Endothelial cell of umbilical vein (primary cell): ENCODE results near the gene FGF22. TPM values are rescaled to one million over a fixed set of nuclear protein-coding genes. Genes with fewer than 3 reads are reported as not detected.
"Not testable (repeated sequence)": the region's sequence is repeated elsewhere in the genome, so short reads cannot be mapped to it uniquely, and the experiment has no call there.

Experiments
- BruUV-seq: library from RNA; stranded (reverse); fragments of 400-500 nt; replicated peaks from 2 replicates; lab custom pipeline; 2021; lab: Mats Ljungman, UMichigan
- CTCF ChIA-PET: fragments of 300-600, 350-600 bp; sonication (Branson Sonifier 250); formaldehyde crosslinking; loops from one replicate; lab custom pipeline; 2021; ENCODE audit warnings: antibody characterized with exemption, inconsistent platforms; lab: Charles Lee
- POLR2A ChIA-PET: fragments of 300-600, 350-600 bp; sonication (Branson Sonifier 250); formaldehyde crosslinking; loops from one replicate; lab custom pipeline; 2021; ENCODE audit warnings: antibody characterized with exemption, inconsistent platforms; lab: Charles Lee
- DNase-seq: peaks from one replicate; pipeline ENCODE4 v3.0.0-alpha.2; 2011; ENCODE audit warnings: low read depth, low spot score
- FAIRE-seq: peaks from 2 replicates; lab custom pipeline; 2011; peaks lifted over from hg19 to GRCh38; lab: Jason Lieb, UNC
- H2AFZ ChIP-seq: 2 replicates; pipeline ENCODE4 v1.6.0; 2012; ENCODE audit warnings: low read depth, low read length, control low read depth, inconsistent platforms
- H3K27ac ChIP-seq: 2 replicates; pipeline ENCODE4 v1.5.1; 2011; ENCODE audit warnings: low read depth, mild to moderate bottlenecking, control low read depth, low read length, moderate library complexity; ENCODE audit not compliant: insufficient read depth
- H3K27me3 ChIP-seq, 2 experiments: 2 replicates each; pipeline versions ENCODE4 v1.6.0 to v1.6.1; 2011; ENCODE audit warnings: low read length in 2 of 2, mixed read lengths in 1 of 2; ENCODE audit not compliant: control insufficient read depth in 2 of 2, insufficient read depth in 2 of 2
- H3K36me3 ChIP-seq, 2 experiments: 2 replicates in 1 of 2; 3 replicates in 1 of 2; pipeline ENCODE4 v1.5.1; 2011; ENCODE audit warnings: low read length in 2 of 2, mild to moderate bottlenecking in 1 of 2, moderate library complexity in 1 of 2; ENCODE audit not compliant: control insufficient read depth in 2 of 2, insufficient read depth in 2 of 2; ENCODE audit errors: extremely low read depth in 1 of 2
- H3K4me1 ChIP-seq: 3 replicates; pipeline ENCODE4 v1.5.1; 2011; ENCODE audit warnings: mild to moderate bottlenecking, low read length; ENCODE audit not compliant: control insufficient read depth, insufficient read depth; ENCODE audit errors: extremely low read depth
- H3K4me2 ChIP-seq: 2 replicates; pipeline ENCODE4 v1.6.1; 2011; ENCODE audit warnings: low read length, control low read depth, mixed read lengths; ENCODE audit not compliant: insufficient read depth
- H3K4me3 ChIP-seq, 3 experiments: fragments of 200-600 bp in 1 of 3; sonication (generic), shearing (Covaris generic) in 1 of 3; replicated peaks in 1 of 3; 2 replicates each; pipeline ENCODE4 v1.5.1; 2011 to 2016; ENCODE audit warnings: control low read depth in 3 of 3, low read length in 3 of 3, mild to moderate bottlenecking in 2 of 3, inconsistent platforms in 1 of 3, low read depth in 1 of 3, moderate library complexity in 1 of 3; ENCODE audit not compliant: insufficient read depth in 1 of 3
- H3K79me2 ChIP-seq: 2 replicates; pipeline ENCODE4 v1.6.0; 2012; ENCODE audit warnings: low read length, inconsistent platforms; ENCODE audit not compliant: control insufficient read depth, insufficient read depth
- H3K9ac ChIP-seq: replicated peaks from 2 replicates; pipeline ENCODE3; 2011; ENCODE audit warnings: low read length, control low read depth; ENCODE audit not compliant: insufficient read depth; ENCODE audit errors: extremely low read depth
- H3K9me1 ChIP-seq: replicated peaks from 3 replicates; pipeline ENCODE4 v1.6.0; 2011; ENCODE audit warnings: mild to moderate bottlenecking, low read length; ENCODE audit not compliant: control insufficient read depth, insufficient read depth; ENCODE audit errors: extremely low read depth
- H3K9me3 ChIP-seq: replicated peaks from 2 replicates; pipeline ENCODE4 v1.5.1; 2012; ENCODE audit warnings: low read length, inconsistent platforms; ENCODE audit not compliant: control insufficient read depth, insufficient read depth
- H4K20me1 ChIP-seq: replicated peaks from 2 replicates; pipeline ENCODE3; 2011; ENCODE audit warnings: mild to moderate bottlenecking, low read length; ENCODE audit not compliant: control insufficient read depth, insufficient read depth; ENCODE audit errors: extremely low read depth
- CTCF ChIP-seq, 2 donors: IDR thresholded peaks; 1 replicate in 1 of 2; 2 replicates in 1 of 2; pipeline ENCODE4 v1.5.1; 2011; ENCODE audit warnings: low read length in 2 of 2, mild to moderate bottlenecking in 2 of 2, moderate library complexity in 2 of 2, control low read depth in 1 of 2, inconsistent platforms in 1 of 2, low read depth in 1 of 2; ENCODE audit not compliant: insufficient read depth in 1 of 2; ENCODE audit errors: extremely low read depth in 1 of 2
- EZH2 ChIP-seq: IDR thresholded peaks from 2 replicates; pipeline ENCODE4 v1.6.1; 2012; ENCODE audit warnings: borderline replicate concordance, low read depth, mild to moderate bottlenecking, moderate library complexity, low read length, inconsistent platforms; ENCODE audit not compliant: severe bottlenecking
- FOS ChIP-seq: IDR thresholded peaks from 2 replicates; pipeline ENCODE4 v1.6.1; 2011; ENCODE audit warnings: mild to moderate bottlenecking, low read length, moderate library complexity, borderline replicate concordance; ENCODE audit not compliant: insufficient read depth
- GATA2 ChIP-seq: IDR thresholded peaks from 2 replicates; pipeline ENCODE4 v1.7.0; 2011; ENCODE audit warnings: low read depth, mild to moderate bottlenecking, moderate library complexity, mixed read lengths, low read length; ENCODE audit not compliant: insufficient read length, insufficient read depth
- JUN ChIP-seq: IDR thresholded peaks from 2 replicates; pipeline ENCODE4 v1.6.1; 2011; ENCODE audit warnings: borderline replicate concordance, low read depth; ENCODE audit not compliant: insufficient read length, insufficient read depth
- MYC ChIP-seq: IDR thresholded peaks from one replicate; pipeline ENCODE4 v1.6.1; 2011; ENCODE audit warnings: mild to moderate bottlenecking, low read depth, low read length
- POLR2A ChIP-seq: IDR thresholded peaks from 2 replicates; pipeline ENCODE4 v1.6.1; 2012; ENCODE audit warnings: low read depth, mild to moderate bottlenecking, control low read depth, low read length
- POLR2AphosphoS5 ChIP-seq: IDR thresholded peaks from 2 replicates; pipeline ENCODE4 v1.6.1; 2012; ENCODE audit warnings: low read depth, mild to moderate bottlenecking, control low read depth, low read length, moderate library complexity; ENCODE audit not compliant: insufficient read depth
- dilution Hi-C: fragments of 300-500 bp; cut with MboI; formaldehyde crosslinking; loops from one replicate; pipeline ENCODE4 v1.15.0; 2019; ENCODE audit warnings: low sequenced_read_pairs; ENCODE audit not compliant: extremely low pct_ligation_motif_present
- intact Hi-C: fragments of 100-400 bp; cut with micrococcal nuclease; formaldehyde crosslinking; loops from one replicate; pipeline ENCODE4 v1.10.0; 2022
- polyA plus RNA-seq, 4 experiments: library from polyadenylated mRNA; depleted of rRNA in 3 of 4; stranded (reverse) in 3 of 4; unstranded in 1 of 4; fragments of >200 nt; gene quantifications; 2 replicates each; pipeline versions ENCODE4 v1.2.1 to v1.2.3, GENCODE V29; 2011 to 2012; ENCODE audit warnings: missing spikeins in 1 of 4
- total RNA-seq: library from RNA; stranded (reverse); gene quantifications from 2 replicates; pipeline ENCODE4 v1.2.3, GENCODE V29; 2021
- TF ChIP-seq, protein P1 (sequence below): IDR thresholded peaks from 2 replicates; pipeline ENCODE4 v1.6.1; 2011; ENCODE audit not compliant: insufficient read depth, insufficient read length

Gene FGF22
- total and polyA plus RNA-seq, 2 donors (not counting 3 experiments of a cell fraction or from before 2014, with no cell fraction given): 0.07 TPM; not detected in 1

- POLR2A ChIA-PET, FAIRE-seq, dilution Hi-C loops, H3K9me3 ChIP-seq, intact Hi-C loops, H3K36me3 ChIP-seq, H3K27ac ChIP-seq, H2AFZ ChIP-seq, BruUV-seq, H3K4me3 ChIP-seq, H3K9me1 ChIP-seq, H3K27me3 ChIP-seq, H3K4me2 ChIP-seq, H4K20me1 ChIP-seq, H3K79me2 ChIP-seq, DNase-seq, H3K9ac ChIP-seq, H3K4me1 ChIP-seq: not testable (repeated sequence)
- CTCF ChIA-PET: interaction anchor here (0.6 to 1.2 kb wide), 2 partner anchors 23 to 28 kb away, joined by 4 read pairs; partner anchors contain the start of gene POLRMT
Observed at GRCh38 chr19:605061-605971, 34.4 kb upstream of the FGF22 start.

- dilution Hi-C loops (no loop called here), intact Hi-C loops (no loop called here)
- no peak overlapping the region for H3K27ac ChIP-seq
- DNase-seq: no peak
- H3K4me3 ChIP-seq: no peak overlapping the region
- CTCF ChIA-PET: no interaction called here
- no peak for TF ChIP-seq MYC
- no peak for TF ChIP-seq EZH2
- TF ChIP-seq POLR2AphosphoS5: no peak
- no peak for TF ChIP-seq JUN
- TF ChIP-seq FOS: no peak
- TF ChIP-seq POLR2A: no peak
- no peak for TF ChIP-seq CTCF (IDR thresholded peaks at IDR 0.05; ENCODE audit: extremely low read depth in 1 of 2, insufficient read depth in 1 of 2, low read depth in 1 of 2, low read length in 2 of 2)
- no peak for TF ChIP-seq GATA2
- TF ChIP-seq, protein P1, sequence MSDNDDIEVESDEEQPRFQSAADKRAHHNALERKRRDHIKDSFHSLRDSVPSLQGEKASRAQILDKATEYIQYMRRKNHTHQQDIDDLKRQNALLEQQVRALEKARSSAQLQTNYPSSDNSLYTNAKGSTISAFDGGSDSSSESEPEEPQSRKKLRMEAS: no peak
- no peaks in the 10 kb centered on the region for H4K20me1 ChIP-seq
- no peaks in the 10 kb centered on the region for H3K27me3 ChIP-seq
- no peak overlapping the region for H2AFZ ChIP-seq
- no peak for FAIRE-seq
- H3K4me2 ChIP-seq: no peak overlapping the region
- no peaks in the 10 kb centered on the region for H3K79me2 ChIP-seq
- peaks cover 8% of the 10 kb centered on the region for H3K4me1 ChIP-seq
- H3K36me3 ChIP-seq: no peaks in the 10 kb centered on the region
- H3K9me3 ChIP-seq: no peaks in the 10 kb centered on the region
- POLR2A ChIA-PET: no interaction called here
- BruUV-seq: no TSS peak
- no peak overlapping the region for H3K9ac ChIP-seq
- H3K9me1 ChIP-seq: no peaks in the 10 kb centered on the region
Observed at GRCh38 chr19:607301-608154, 32.2 kb upstream of the FGF22 start.
